ENCODE data around the gene PMEPA1. TPM values are rescaled to one million over a fixed set of nuclear protein-coding genes. Genes with fewer than 3 reads are reported as not detected.

PMEPA1 gene
- total RNA-seq, 3 donors from 2014 or later (not counting 1 experiment from before 2014, with no cell fraction given): 1.2 to 5.9 (median 2.4) TPM

DNA sequence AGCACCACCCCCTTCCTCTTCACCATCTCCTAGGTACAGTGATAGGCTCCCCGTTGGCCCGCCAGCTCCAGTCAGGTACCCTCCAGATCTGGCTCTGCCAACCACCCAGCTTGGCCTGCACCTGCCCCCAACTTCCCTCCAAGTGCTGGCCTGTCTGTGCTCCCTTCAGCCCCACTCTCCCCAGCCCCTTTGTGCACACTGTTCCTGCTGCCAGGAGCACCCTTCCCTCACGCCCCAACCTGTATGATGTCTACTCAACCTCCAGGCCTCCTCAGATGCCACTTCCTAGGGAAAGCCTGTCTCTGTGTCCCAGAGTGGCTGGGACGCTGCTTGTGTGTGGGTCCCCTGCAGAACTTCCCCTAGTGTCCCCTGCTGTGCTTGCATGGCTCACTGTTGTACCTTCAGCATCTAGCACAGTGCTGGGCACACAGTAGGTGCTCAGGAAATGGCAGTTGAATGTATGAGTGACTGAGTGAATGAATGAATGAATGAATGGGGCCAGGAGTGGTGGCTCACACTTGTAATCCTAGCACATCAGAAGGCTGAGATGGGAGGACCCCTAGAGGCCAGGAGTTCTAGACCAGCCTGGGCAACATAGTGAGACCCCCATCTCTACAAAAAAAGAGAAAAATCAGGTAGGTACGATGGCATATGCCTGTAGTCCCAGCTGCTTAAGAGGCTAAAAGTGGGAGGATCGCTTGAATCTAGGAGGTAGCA, 92.6 kb downstream of the PMEPA1 start:
- Histone ChIP-seq H3K9me3 (ENCODE audit: control insufficient read depth, insufficient read depth, low read length) (no peaks in the 10 kb centered on the region), H3K27ac (ENCODE audit: low read length) (no peak overlapping the region), H3K27me3 (ENCODE audit: control insufficient read depth, insufficient read depth, low read length) (no peaks in the 10 kb centered on the region), H3K36me3 (ENCODE audit: control insufficient read depth, insufficient read depth, low read length) (peaks cover 43% of the 10 kb centered on the region), H3K4me1 (ENCODE audit: control insufficient read depth, insufficient read depth, low read length) (peaks cover 68% of the 10 kb centered on the region), H3K4me3 (ENCODE audit: low read length) (no peak overlapping the region)
- H3K4me1 Mint-ChIP-seq: peaks cover 48 to 50% of the 10 kb centered on the region in 2 donors
- DNase-seq (no peak), ATAC-seq (no peak)
- TF ChIP-seq CTCF (IDR thresholded peaks at IDR 0.05): no peak
- peaks cover 6% of the 10 kb centered on the region for H3K36me3 Mint-ChIP-seq
- no peaks in the 10 kb centered on the region for H3K27me3 Mint-ChIP-seq (ENCODE audit: low read depth in 2 of 2)
- 98% methylated on average over 6 of the region's 6 CpGs for WGBS (ENCODE audit: insufficient coverage)
- H3K27ac Mint-ChIP-seq: peak overlapping the region; percentile 96 to 97
- intact Hi-C loops (cut with micrococcal nuclease): no loop called here
- peak overlapping the region; percentile 90 for H3K4me3 Mint-ChIP-seq
- H3K9me3 Mint-ChIP-seq: no peaks in the 10 kb centered on the region

- Mint-ChIP-seq H3K9me3 (no peaks in the 10 kb centered on the region), H3K4me1 (peaks cover 47 to 48% of the 10 kb centered on the region in 2 donors), H3K27ac (peak overlapping the region in 1 of 2 donors; percentile 97), H3K4me3 (no peak overlapping the region), H3K36me3 (peaks cover 6% of the 10 kb centered on the region), H3K27me3 (ENCODE audit: low read depth in 2 of 2) (no peaks in the 10 kb centered on the region)
- peaks cover 52% of the 10 kb centered on the region for H3K36me3 ChIP-seq (ENCODE audit: control insufficient read depth, insufficient read depth, low read length)
- WGBS (ENCODE audit: insufficient coverage): 94% methylated on average over 20 of the region's 20 CpGs
- no peak for ATAC-seq
- no peak for TF ChIP-seq CTCF (IDR thresholded peaks at IDR 0.05)
- peak in 1 of 2 donors; percentile 14 for DNase-seq
- no peaks in the 10 kb centered on the region for H3K27me3 ChIP-seq (ENCODE audit: control insufficient read depth, insufficient read depth, low read length)
- intact Hi-C loops (cut with micrococcal nuclease): no loop called here
- H3K4me3 ChIP-seq (ENCODE audit: low read length): no peak overlapping the region
- no peaks in the 10 kb centered on the region for H3K9me3 ChIP-seq (ENCODE audit: control insufficient read depth, insufficient read depth, low read length)
- no peak overlapping the region for H3K27ac ChIP-seq (ENCODE audit: low read length)
- peaks cover 59% of the 10 kb centered on the region for H3K4me1 ChIP-seq (ENCODE audit: control insufficient read depth, insufficient read depth, low read length)
Observed at GRCh38 chr20:57616143-57616951, 93.5 kb downstream of the PMEPA1 start.

DNA sequence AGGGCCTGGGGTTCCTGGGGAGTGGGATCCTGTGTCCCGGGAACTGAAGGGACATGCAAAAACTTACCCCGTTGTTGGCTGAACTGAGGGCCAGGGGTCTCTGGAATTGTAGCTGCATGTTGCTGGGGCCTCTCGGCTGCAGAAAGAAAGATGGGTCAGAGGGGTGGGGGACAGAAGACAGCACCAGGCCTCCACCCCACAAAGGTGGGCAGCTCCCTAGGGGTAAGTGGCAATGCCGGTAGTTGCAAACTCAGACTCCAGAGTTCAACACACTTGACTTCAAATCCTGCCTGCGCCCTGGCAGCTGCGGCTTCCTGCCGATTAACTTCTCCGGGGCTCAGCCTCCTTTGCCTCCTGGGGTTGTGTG, 94.4 kb downstream of the PMEPA1 start:
- Mint-ChIP-seq H3K27me3 (ENCODE audit: low read depth in 2 of 2) (no peaks in the 10 kb centered on the region), H3K4me1 (peaks cover 40 to 44% of the 10 kb centered on the region in 2 donors), H3K4me3 (no peak overlapping the region), H3K27ac (no peak overlapping the region), H3K36me3 (peaks cover 6% of the 10 kb centered on the region), H3K9me3 (no peaks in the 10 kb centered on the region)
- no peaks in the 10 kb centered on the region for H3K9me3 ChIP-seq (ENCODE audit: control insufficient read depth, insufficient read depth, low read length)
- peaks cover 50% of the 10 kb centered on the region for H3K4me1 ChIP-seq (ENCODE audit: control insufficient read depth, insufficient read depth, low read length)
- intact Hi-C loops (cut with micrococcal nuclease): no loop called here
- no peaks in the 10 kb centered on the region for H3K27me3 ChIP-seq (ENCODE audit: control insufficient read depth, insufficient read depth, low read length)
- TF ChIP-seq CTCF (IDR thresholded peaks at IDR 0.05): no peak
- DNase-seq (no peak), ATAC-seq (no peak)
- peaks cover 61% of the 10 kb centered on the region for H3K36me3 ChIP-seq (ENCODE audit: control insufficient read depth, insufficient read depth, low read length)
- no peak overlapping the region for H3K27ac ChIP-seq (ENCODE audit: low read length)
- WGBS (ENCODE audit: insufficient coverage): 97% methylated on average over 8 of the region's 8 CpGs
- H3K4me3 ChIP-seq (ENCODE audit: low read length): no peak overlapping the region

Data from natural killer cell (primary cell).